Measurements from ENCODE around the gene SIRPB1.

- TF ChIP-seq CTCF (IDR thresholded peaks at IDR 0.05; ENCODE audit: borderline replicate concordance, extremely low read depth, low read length, poor library complexity, severe bottlenecking), result no peak
- no peak for TF ChIP-seq EZH2 (IDR thresholded peaks at IDR 0.05; ENCODE audit: borderline replicate concordance, low read depth, low read length, severe bottlenecking)
Measured at GRCh38 chr20:1666802-1667201, 47.0 kb upstream of the SIRPB1 start.

All from DND-41 (cell line).